Measurements from ENCODE around the gene ABCA10. TPM values are rescaled to one million over a fixed set of nuclear protein-coding genes. Genes with fewer than 3 reads are reported as not detected.

The ABCA10 gene
- total and polyA plus RNA-seq, 2 experiments from 2014 or later = not detected

GRCh38 chr17:69176457-69176795 lies 52.2 kb downstream of the ABCA10 start (continued):
- TF ChIP-seq, protein P1, sequence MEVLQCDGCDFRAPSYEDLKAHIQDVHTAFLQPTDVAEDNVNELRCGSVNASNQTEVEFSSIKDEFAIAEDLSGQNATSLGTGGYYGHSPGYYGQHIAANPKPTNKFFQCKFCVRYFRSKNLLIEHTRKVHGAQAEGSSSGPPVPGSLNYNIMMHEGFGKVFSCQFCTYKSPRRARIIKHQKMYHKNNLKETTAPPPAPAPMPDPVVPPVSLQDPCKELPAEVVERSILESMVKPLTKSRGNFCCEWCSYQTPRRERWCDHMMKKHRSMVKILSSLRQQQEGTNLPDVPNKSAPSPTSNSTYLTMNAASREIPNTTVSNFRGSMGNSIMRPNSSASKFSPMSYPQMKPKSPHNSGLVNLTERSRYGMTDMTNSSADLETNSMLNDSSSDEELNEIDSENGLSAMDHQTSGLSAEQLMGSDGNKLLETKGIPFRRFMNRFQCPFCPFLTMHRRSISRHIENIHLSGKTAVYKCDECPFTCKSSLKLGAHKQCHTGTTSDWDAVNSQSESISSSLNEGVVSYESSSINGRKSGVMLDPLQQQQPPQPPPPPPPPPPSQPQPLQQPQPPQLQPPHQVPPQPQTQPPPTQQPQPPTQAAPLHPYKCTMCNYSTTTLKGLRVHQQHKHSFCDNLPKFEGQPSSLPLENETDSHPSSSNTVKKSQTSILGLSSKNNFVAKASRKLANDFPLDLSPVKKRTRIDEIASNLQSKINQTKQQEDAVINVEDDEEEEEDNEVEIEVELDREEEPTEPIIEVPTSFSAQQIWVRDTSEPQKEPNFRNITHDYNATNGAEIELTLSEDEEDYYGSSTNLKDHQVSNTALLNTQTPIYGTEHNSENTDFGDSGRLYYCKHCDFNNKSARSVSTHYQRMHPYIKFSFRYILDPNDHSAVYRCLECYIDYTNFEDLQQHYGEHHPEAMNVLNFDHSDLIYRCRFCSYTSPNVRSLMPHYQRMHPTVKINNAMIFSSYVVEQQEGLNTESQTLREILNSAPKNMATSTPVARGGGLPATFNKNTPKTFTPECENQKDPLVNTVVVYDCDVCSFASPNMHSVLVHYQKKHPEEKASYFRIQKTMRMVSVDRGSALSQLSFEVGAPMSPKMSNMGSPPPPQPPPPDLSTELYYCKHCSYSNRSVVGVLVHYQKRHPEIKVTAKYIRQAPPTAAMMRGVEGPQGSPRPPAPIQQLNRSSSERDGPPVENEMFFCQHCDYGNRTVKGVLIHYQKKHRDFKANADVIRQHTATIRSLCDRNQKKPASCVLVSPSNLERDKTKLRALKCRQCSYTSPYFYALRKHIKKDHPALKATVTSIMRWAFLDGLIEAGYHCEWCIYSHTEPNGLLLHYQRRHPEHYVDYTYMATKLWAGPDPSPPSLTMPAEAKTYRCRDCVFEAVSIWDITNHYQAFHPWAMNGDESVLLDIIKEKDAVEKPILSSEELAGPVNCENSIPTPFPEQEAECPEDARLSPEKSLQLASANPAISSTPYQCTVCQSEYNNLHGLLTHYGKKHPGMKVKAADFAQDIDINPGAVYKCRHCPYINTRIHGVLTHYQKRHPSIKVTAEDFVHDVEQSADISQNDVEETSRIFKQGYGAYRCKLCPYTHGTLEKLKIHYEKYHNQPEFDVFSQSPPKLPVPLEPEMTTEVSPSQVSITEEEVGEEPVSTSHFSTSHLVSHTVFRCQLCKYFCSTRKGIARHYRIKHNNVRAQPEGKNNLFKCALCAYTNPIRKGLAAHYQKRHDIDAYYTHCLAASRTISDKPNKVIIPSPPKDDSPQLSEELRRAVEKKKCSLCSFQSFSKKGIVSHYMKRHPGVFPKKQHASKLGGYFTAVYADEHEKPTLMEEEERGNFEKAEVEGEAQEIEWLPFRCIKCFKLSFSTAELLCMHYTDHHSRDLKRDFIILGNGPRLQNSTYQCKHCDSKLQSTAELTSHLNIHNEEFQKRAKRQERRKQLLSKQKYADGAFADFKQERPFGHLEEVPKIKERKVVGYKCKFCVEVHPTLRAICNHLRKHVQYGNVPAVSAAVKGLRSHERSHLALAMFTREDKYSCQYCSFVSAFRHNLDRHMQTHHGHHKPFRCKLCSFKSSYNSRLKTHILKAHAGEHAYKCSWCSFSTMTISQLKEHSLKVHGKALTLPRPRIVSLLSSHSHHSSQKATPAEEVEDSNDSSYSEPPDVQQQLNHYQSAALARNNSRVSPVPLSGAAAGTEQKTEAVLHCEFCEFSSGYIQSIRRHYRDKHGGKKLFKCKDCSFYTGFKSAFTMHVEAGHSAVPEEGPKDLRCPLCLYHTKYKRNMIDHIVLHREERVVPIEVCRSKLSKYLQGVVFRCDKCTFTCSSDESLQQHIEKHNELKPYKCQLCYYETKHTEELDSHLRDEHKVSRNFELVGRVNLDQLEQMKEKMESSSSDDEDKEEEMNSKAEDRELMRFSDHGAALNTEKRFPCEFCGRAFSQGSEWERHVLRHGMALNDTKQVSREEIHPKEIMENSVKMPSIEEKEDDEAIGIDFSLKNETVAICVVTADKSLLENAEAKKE (CRISPR knock-in tag; IDR thresholded peaks at IDR 0.05) = no peak
- TF ChIP-seq POLR2AphosphoS5 (IDR thresholded peaks at IDR 0.05; ENCODE audit: low read depth) = no peak
- no peak for TF ChIP-seq CTCF (conservative IDR thresholded peaks at IDR 0.05; ENCODE audit: low read depth in 2 of 2)
- TF ChIP-seq EZH2 (IDR thresholded peaks at IDR 0.05; ENCODE audit: low read depth, unreplicated experiment) = no peak

DNA sequence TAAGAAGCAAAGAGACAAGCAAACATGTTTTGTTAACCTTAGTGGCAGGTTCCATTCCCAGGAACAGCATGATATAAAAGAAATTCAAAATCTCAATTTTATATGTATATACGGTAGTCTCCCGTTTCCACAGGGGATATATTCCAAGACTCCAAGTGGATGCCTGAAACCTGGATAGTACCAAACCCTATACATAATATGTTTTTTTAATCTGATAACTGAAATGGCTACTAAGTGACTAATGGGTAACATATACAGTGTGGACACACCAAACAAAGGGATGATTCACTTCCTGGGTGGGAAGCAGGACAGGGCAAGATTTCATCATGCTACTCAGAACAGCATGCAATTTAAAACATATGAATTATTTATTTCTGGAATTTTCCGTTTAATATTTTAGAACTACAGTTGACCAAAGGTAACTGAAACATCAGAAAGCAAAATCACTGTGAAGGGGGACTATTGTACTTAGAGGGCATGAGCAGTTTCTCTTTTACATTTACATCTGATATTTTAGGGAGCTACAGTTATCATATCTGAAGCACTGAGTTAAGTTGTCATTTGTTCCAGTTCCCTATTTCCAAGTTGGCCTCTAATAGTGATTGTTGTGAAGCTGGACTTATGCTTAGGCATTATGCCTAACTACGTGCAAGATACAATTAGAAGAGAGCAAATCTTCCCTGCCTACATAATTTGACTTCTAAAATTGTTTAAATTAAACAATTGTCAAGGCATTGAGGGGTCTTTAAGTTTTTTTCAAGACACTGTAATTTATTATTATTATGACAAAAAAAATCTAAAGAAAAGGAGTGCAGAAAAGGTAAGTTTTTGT lies 52.8 kb downstream of the ABCA10 start:
- Mint-ChIP-seq H3K4me3 (no peak overlapping the region), H3K27ac (no peak overlapping the region), H3K9me3 (no peaks in the 10 kb centered on the region), H3K36me3 (ENCODE audit: low read depth) (no peaks in the 10 kb centered on the region), H3K4me1 (no peaks in the 10 kb centered on the region; the same call in 2 of the 3 replicates), H3K27me3 (ENCODE audit: insufficient read depth, low read depth, poor library complexity) (no peaks in the 10 kb centered on the region)
- Histone ChIP-seq H3K4me2 (no peak overlapping the region), H3F3A (replicated peaks; ENCODE audit: low read depth) (no peaks in the 10 kb centered on the region), H3K79me2 (replicated peaks; ENCODE audit: insufficient read depth) (no peaks in the 10 kb centered on the region), H3K4me1 (ENCODE audit: insufficient read depth) (no peaks in the 10 kb centered on the region), H3K27ac (ENCODE audit: low read depth) (no peak overlapping the region), H3K9me2 (ENCODE audit: insufficient read depth) (no peaks in the 10 kb centered on the region), H3K4me3 (no peak overlapping the region), H3K27me3 (ENCODE audit: insufficient read depth) (no peaks in the 10 kb centered on the region), H2AFZ (no peak overlapping the region), H4K20me1 (replicated peaks; ENCODE audit: insufficient read depth) (no peaks in the 10 kb centered on the region), H3K36me3 (ENCODE audit: insufficient read depth) (no peaks in the 10 kb centered on the region)
- no peak for ATAC-seq
- DNase-seq (ENCODE audit: low spot score) = no peak
- TF ChIP-seq CTCF (conservative IDR thresholded peaks at IDR 0.05; ENCODE audit: low read depth in 2 of 2) = no peak
- TF ChIP-seq ZNF114 (CRISPR knock-in tag; IDR thresholded peaks at IDR 0.05) = no peak
- no peak for TF ChIP-seq NANOG (IDR thresholded peaks at IDR 0.05; ENCODE audit: borderline replicate concordance)
- TF ChIP-seq, protein P2, sequence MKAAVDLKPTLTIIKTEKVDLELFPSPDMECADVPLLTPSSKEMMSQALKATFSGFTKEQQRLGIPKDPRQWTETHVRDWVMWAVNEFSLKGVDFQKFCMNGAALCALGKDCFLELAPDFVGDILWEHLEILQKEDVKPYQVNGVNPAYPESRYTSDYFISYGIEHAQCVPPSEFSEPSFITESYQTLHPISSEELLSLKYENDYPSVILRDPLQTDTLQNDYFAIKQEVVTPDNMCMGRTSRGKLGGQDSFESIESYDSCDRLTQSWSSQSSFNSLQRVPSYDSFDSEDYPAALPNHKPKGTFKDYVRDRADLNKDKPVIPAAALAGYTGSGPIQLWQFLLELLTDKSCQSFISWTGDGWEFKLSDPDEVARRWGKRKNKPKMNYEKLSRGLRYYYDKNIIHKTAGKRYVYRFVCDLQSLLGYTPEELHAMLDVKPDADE (IDR thresholded peaks at IDR 0.05) = no peak
